ENCODE measurements around the gene ATXN1.
A peak's percentile ranks its signal among the peaks of the same experiment; 100 is the strongest.

ATXN1 gene

DNA sequence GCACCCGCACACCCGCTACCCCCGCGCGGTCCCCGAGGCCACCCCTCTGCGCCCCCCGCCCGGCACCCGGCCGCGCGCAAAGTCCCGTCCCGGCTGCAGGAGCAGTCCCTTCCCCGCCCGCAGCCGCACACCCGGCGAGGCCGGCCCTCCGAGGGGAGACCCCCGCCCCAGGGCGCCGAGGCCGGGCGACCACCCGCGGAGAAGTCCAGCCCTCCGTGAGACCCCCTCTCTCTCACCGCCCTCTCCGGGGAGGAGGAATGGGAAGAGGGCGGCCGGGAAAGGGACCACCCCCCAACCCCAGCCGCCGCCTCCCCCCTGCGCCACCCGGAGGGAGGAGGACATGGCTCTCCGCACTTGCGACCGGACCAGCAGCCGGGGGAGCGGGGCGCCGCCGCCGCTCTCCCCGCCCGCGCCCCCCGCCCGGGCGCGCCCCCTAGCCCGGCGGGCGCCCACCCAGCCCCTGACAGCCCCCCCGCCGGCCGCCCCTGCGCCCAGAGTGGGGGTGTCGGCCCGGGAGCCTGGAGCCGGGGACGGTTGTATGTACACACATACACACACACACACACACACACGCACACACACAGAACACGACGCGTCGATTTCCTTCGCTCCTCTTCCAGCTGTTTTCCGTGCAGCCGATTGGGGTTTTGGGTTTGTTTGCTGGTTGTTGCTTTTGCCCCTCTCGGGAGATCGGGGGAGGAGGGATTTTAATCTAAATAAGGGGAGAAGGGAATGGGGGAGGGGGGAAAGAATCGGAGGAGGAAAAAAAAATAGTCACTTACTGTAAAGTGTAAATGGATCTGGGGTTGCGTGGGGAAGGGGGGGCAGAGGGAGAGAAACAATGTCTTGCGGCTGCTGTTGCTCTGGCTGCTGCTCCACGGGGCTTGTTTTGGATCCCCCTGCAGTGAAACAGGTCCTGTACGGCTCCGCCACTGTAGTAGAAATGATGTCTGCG, at the start of gene ATXN1 (continued):
- TF ChIP-seq PATZ1 (tag by site-specific recombination; IDR thresholded peaks at IDR 0.05) (peak; percentile 68), GLI2 (tag by site-specific recombination; IDR thresholded peaks at IDR 0.05; ENCODE audit: borderline replicate concordance, low read depth) (no peak), ZXDB (tag by site-specific recombination; IDR thresholded peaks at IDR 0.05) (peak; percentile 69), ZNF518A (tag by site-specific recombination; conservative IDR thresholded peaks at IDR 0.05; ENCODE audit: low read depth) (no peak), OSR2 (tag by site-specific recombination; IDR thresholded peaks at IDR 0.05) (peak; percentile 36; the same call in 1 of the 2 replicates), ZNF521 (tag by site-specific recombination; IDR thresholded peaks at IDR 0.05) (no peak), ZNF138 (tag by site-specific recombination; IDR thresholded peaks at IDR 0.05; ENCODE audit: borderline replicate concordance) (no peak), GLIS1 (tag by site-specific recombination; IDR thresholded peaks at IDR 0.05) (no peak), KLF7 (tag by site-specific recombination; IDR thresholded peaks at IDR 0.05; ENCODE audit: borderline replicate concordance) (peak; percentile 29; the same call in 1 of the 2 replicates), ZBTB17 (tag by site-specific recombination; IDR thresholded peaks at IDR 0.05) (peak; percentile 75), ZNF292 (tag by site-specific recombination; IDR thresholded peaks at IDR 0.05; ENCODE audit: borderline replicate concordance, low read depth) (no peak), OVOL3 (tag by site-specific recombination; IDR thresholded peaks at IDR 0.05) (no peak), ZNF324 (tag by site-specific recombination; IDR thresholded peaks at IDR 0.05) (0 out of 2 replicates have a peak, but pooled peaks have one; percentile 38), GLI4 (tag by site-specific recombination; IDR thresholded peaks at IDR 0.05) (no peak), ZNF561 (tag by site-specific recombination; IDR thresholded peaks at IDR 0.05; ENCODE audit: borderline replicate concordance) (no peak), TRIM28 (IDR thresholded peaks at IDR 0.05; ENCODE audit: borderline replicate concordance, low read length) (no peak), ZNF350 (tag by site-specific recombination; IDR thresholded peaks at IDR 0.05) (no peak), ZNF747 (tag by site-specific recombination; IDR thresholded peaks at IDR 0.05) (no peak), SP3 (tag by site-specific recombination; IDR thresholded peaks at IDR 0.05) (no peak; the same call in 1 of the 2 replicates), ZNF391 (tag by site-specific recombination; IDR thresholded peaks at IDR 0.05; ENCODE audit: borderline replicate concordance, low read depth) (peak; percentile 50; the same call in 1 of the 2 replicates)
- TF ChIP-seq, protein P1, sequence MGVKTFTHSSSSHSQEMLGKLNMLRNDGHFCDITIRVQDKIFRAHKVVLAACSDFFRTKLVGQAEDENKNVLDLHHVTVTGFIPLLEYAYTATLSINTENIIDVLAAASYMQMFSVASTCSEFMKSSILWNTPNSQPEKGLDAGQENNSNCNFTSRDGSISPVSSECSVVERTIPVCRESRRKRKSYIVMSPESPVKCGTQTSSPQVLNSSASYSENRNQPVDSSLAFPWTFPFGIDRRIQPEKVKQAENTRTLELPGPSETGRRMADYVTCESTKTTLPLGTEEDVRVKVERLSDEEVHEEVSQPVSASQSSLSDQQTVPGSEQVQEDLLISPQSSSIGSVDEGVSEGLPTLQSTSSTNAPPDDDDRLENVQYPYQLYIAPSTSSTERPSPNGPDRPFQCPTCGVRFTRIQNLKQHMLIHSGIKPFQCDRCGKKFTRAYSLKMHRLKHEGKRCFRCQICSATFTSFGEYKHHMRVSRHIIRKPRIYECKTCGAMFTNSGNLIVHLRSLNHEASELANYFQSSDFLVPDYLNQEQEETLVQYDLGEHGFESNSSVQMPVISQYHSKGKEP (tag by site-specific recombination; IDR thresholded peaks at IDR 0.05), result no peak
- TF ChIP-seq, protein P2, sequence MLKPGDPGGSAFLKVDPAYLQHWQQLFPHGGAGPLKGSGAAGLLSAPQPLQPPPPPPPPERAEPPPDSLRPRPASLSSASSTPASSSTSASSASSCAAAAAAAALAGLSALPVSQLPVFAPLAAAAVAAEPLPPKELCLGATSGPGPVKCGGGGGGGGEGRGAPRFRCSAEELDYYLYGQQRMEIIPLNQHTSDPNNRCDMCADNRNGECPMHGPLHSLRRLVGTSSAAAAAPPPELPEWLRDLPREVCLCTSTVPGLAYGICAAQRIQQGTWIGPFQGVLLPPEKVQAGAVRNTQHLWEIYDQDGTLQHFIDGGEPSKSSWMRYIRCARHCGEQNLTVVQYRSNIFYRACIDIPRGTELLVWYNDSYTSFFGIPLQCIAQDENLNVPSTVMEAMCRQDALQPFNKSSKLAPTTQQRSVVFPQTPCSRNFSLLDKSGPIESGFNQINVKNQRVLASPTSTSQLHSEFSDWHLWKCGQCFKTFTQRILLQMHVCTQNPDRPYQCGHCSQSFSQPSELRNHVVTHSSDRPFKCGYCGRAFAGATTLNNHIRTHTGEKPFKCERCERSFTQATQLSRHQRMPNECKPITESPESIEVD (tag by site-specific recombination; IDR thresholded peaks at IDR 0.05), result no peak
- TF ChIP-seq, protein P3, sequence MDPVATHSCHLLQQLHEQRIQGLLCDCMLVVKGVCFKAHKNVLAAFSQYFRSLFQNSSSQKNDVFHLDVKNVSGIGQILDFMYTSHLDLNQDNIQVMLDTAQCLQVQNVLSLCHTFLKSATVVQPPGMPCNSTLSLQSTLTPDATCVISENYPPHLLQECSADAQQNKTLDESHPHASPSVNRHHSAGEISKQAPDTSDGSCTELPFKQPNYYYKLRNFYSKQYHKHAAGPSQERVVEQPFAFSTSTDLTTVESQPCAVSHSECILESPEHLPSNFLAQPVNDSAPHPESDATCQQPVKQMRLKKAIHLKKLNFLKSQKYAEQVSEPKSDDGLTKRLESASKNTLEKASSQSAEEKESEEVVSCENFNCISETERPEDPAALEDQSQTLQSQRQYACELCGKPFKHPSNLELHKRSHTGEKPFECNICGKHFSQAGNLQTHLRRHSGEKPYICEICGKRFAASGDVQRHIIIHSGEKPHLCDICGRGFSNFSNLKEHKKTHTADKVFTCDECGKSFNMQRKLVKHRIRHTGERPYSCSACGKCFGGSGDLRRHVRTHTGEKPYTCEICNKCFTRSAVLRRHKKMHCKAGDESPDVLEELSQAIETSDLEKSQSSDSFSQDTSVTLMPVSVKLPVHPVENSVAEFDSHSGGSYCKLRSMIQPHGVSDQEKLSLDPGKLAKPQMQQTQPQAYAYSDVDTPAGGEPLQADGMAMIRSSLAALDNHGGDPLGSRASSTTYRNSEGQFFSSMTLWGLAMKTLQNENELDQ (tag by site-specific recombination; IDR thresholded peaks at IDR 0.05; ENCODE audit: low read depth), result no peak
- TF ChIP-seq, protein P4, sequence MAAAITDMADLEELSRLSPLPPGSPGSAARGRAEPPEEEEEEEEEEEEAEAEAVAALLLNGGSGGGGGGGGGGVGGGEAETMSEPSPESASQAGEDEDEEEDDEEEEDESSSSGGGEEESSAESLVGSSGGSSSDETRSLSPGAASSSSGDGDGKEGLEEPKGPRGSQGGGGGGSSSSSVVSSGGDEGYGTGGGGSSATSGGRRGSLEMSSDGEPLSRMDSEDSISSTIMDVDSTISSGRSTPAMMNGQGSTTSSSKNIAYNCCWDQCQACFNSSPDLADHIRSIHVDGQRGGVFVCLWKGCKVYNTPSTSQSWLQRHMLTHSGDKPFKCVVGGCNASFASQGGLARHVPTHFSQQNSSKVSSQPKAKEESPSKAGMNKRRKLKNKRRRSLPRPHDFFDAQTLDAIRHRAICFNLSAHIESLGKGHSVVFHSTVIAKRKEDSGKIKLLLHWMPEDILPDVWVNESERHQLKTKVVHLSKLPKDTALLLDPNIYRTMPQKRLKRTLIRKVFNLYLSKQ (tag by site-specific recombination; IDR thresholded peaks at IDR 0.05; ENCODE audit: borderline replicate concordance), result no peak
